PC-3 (cell line): ENCODE measurements around the gene REEP6. TPM values are rescaled to one million over a fixed set of nuclear protein-coding genes. Genes with fewer than 3 reads are reported as not detected.

Source experiments
- ATAC-seq: fragments of 200-7000 bp; cut with Tn5 transposase; 2 replicates; pipeline ENCODE4 v1.9.1; 2020; ENCODE audit warnings: mild to moderate bottlenecking, moderate library complexity
- BruUV-seq: library from RNA; stranded (reverse); fragments of 400-500 nt; replicated peaks from 2 replicates; lab custom pipeline; 2021; lab: Mats Ljungman, UMichigan
- CTCF ChIA-PET: fragments of 300-600 bp; sonication (Branson Sonifier 250); formaldehyde crosslinking; loops from one replicate; lab custom pipeline; 2022; ENCODE audit warnings: antibody characterized with exemption; lab: Charles Lee
- POLR2A ChIA-PET: fragments of 300-600 bp; sonication (Branson Sonifier 250); formaldehyde crosslinking; loops from one replicate; lab custom pipeline; 2022; ENCODE audit warnings: antibody characterized with exemption; ENCODE audit not compliant: unreplicated experiment; lab: Charles Lee
- DNase-seq: peaks from one replicate; pipeline ENCODE4 v3.0.0-alpha.2; 2015
- H2AFZ ChIP-seq: fragments of 300-600 bp; sonication (generic); 2 replicates; pipeline ENCODE4 v1.6.0; 2016; ENCODE audit warnings: antibody characterized with exemption, low read length
- H3F3A ChIP-seq: fragments of 300-600 bp; sonication (generic); one replicate; pipeline ENCODE4 v1.6.0; 2017; ENCODE audit warnings: antibody characterized with exemption, low read length, control low read depth, mild to moderate bottlenecking; ENCODE audit not compliant: unreplicated experiment
- H3K27ac ChIP-seq: fragments of 300-600 bp; sonication (generic); 2 replicates; pipeline ENCODE4 v1.5.1; 2016; ENCODE audit warnings: mild to moderate bottlenecking, low read length
- H3K27me3 ChIP-seq: fragments of 300-600 bp; sonication (generic); 2 replicates; pipeline ENCODE4 v1.6.1; 2016; ENCODE audit warnings: low read length, mixed read lengths
- H3K36me3 ChIP-seq: fragments of 300-600 bp; sonication (generic); 2 replicates; pipeline ENCODE4 v1.6.1; 2016; ENCODE audit warnings: low read depth, mixed run types, low read length, mixed read lengths
- H3K4me1 ChIP-seq: fragments of 300-600 bp; sonication (generic); 2 replicates; pipeline ENCODE4 v1.5.1; 2016; ENCODE audit warnings: low read length; ENCODE audit not compliant: insufficient read depth
- H3K4me2 ChIP-seq: fragments of 300-600 bp; sonication (generic); 2 replicates; pipeline ENCODE4 v1.6.0; 2016; ENCODE audit warnings: low read length
- H3K4me3 ChIP-seq: fragments of 300-600 bp; sonication (generic); 2 replicates; pipeline ENCODE4 v1.5.1; 2016; ENCODE audit warnings: mild to moderate bottlenecking, low read length, mixed read lengths
- H3K79me2 ChIP-seq: fragments of 300-600 bp; sonication (generic); 2 replicates; pipeline ENCODE4 v1.6.1; 2017; ENCODE audit warnings: low read length, mixed read lengths
- H3K9ac ChIP-seq: fragments of 300-600 bp; sonication (generic); 2 replicates; pipeline ENCODE4 v1.6.0; 2016; ENCODE audit warnings: mild to moderate bottlenecking, low read length
- H3K9me2 ChIP-seq: fragments of 300-600 bp; sonication (generic); replicated peaks from 2 replicates; pipeline ENCODE4 v1.6.1; 2016; ENCODE audit warnings: mixed run types, low read length, mixed read lengths
- H3K9me3 ChIP-seq: fragments of 300-600 bp; sonication (generic); 2 replicates; pipeline ENCODE4 v1.6.1; 2016; ENCODE audit warnings: low read length, mixed read lengths
- H4K20me1 ChIP-seq: fragments of 300-600 bp; sonication (generic); 2 replicates; pipeline ENCODE4 v1.6.1; 2016; ENCODE audit warnings: low read length, mixed read lengths
- EZH2 ChIP-seq: fragments of 300-600 bp; sonication (generic); IDR thresholded peaks from one replicate; pipeline ENCODE4 v1.6.1; 2017; ENCODE audit warnings: antibody characterized with exemption, mild to moderate bottlenecking, low read length; ENCODE audit not compliant: unreplicated experiment
- EZH2phosphoT487 ChIP-seq: fragments of 300-600 bp; sonication (generic); IDR thresholded peaks from 2 replicates; pipeline ENCODE4 v1.6.1; 2018; ENCODE audit warnings: mild to moderate bottlenecking, antibody characterized with exemption, low read length, borderline replicate concordance
- intact Hi-C: fragments of 100-400 bp; cut with micrococcal nuclease; formaldehyde crosslinking; loops from 2 replicates; pipeline ENCODE4 v1.9.0; 2023
- total RNA-seq: library from RNA; depleted of rRNA; stranded (reverse); fragments of >200 nt; gene quantifications from 2 replicates; pipeline ENCODE4 v1.2.3, GENCODE V29; 2014
- TF ChIP-seq, protein P1 (sequence below): fragments of 300-600 bp; sonication (generic); conservative IDR thresholded peaks from 2 replicates; pipeline ENCODE4 v1.5.1; 2017; ENCODE audit warnings: antibody characterized with exemption, low read depth, mild to moderate bottlenecking, low read length

The REEP6 gene
- total RNA-seq, 1 experiment from 2014 or later = 27.2 TPM

- intact Hi-C loops = no loop called here
- no peak overlapping the region for H3K27ac ChIP-seq
- no TSS peak for BruUV-seq
Measured at GRCh38 chr19:1513499-1514294, 22.7 kb downstream of the REEP6 start.

DNA sequence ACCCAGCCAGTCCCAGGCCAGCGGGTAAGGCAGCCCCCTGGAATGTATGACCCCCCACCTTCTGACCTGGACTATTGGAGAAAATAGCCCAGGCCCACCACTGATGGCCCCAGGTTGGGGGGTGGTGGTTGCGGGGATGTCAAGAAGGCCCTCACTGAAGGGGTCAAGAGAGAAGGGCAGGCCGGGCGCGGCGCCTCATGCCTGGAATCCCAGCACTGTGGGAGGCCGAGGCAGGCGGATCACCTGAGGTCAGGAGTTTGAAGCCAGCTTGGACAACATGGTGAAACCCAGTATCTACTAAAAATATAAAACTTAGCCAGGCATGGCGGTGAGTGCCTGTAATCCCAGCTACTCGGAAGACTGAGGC is 23.3 kb downstream of the REEP6 start:
- ChIA-PET CTCF (no interaction called here), POLR2A (no interaction called here)
- no peak overlapping the region for H3K4me3 ChIP-seq
- H3K9me3 ChIP-seq = no peaks in the 10 kb centered on the region
- no peaks in the 10 kb centered on the region for H3K27me3 ChIP-seq
- DNase-seq = no peak
- H3K9ac ChIP-seq = no peak overlapping the region
- no peaks in the 10 kb centered on the region for H3F3A ChIP-seq
- H2AFZ ChIP-seq = no peak overlapping the region
- BruUV-seq = no TSS peak
- H3K4me1 ChIP-seq = 0 out of 2 replicates have a peak, but pooled peaks cover 3% of the 10 kb centered on the region
- H3K4me2 ChIP-seq = no peak overlapping the region
- ATAC-seq = no peak
- intact Hi-C loops = no loop called here
- H3K36me3 ChIP-seq = no peaks in the 10 kb centered on the region
- no peak for TF ChIP-seq EZH2
- TF ChIP-seq EZH2phosphoT487 = no peak
- H4K20me1 ChIP-seq = no peaks in the 10 kb centered on the region
- H3K79me2 ChIP-seq = peaks cover 3% of the 10 kb centered on the region; the same call in 1 of the 2 replicates
- H3K27ac ChIP-seq = no peak overlapping the region
- H3K9me2 ChIP-seq = no peaks in the 10 kb centered on the region

More at GRCh38 chr19:1513499-1514294, 22.7 kb downstream of the REEP6 start:
- Histone ChIP-seq H3K9me3 (no peaks in the 10 kb centered on the region), H3K36me3 (no peaks in the 10 kb centered on the region), H3K9ac (peak overlapping the region; percentile 10; the same call in 1 of the 2 replicates), H4K20me1 (no peaks in the 10 kb centered on the region), H3F3A (no peaks in the 10 kb centered on the region), H3K27me3 (no peaks in the 10 kb centered on the region), H2AFZ (peak overlapping the region; percentile 30; the same call in 1 of the 2 replicates), H3K4me3 (peak overlapping the region; percentile 70), H3K4me1 (0 out of 2 replicates have a peak, but pooled peaks cover 3% of the 10 kb centered on the region), H3K79me2 (peaks cover 3% of the 10 kb centered on the region; the same call in 1 of the 2 replicates), H3K4me2 (peak overlapping the region; percentile 80), H3K9me2 (no peaks in the 10 kb centered on the region)
- DNase-seq = peak; percentile 62
- POLR2A ChIA-PET = no interaction called here
- CTCF ChIA-PET = interaction anchor here (0.6 kb wide), 1 partner anchor 432 kb away, joined by 3 read pairs; no protein-coding TSS in a partner anchor
- ATAC-seq = peak; percentile 68
- TF ChIP-seq EZH2phosphoT487 = no peak
- TF ChIP-seq, protein P1, sequence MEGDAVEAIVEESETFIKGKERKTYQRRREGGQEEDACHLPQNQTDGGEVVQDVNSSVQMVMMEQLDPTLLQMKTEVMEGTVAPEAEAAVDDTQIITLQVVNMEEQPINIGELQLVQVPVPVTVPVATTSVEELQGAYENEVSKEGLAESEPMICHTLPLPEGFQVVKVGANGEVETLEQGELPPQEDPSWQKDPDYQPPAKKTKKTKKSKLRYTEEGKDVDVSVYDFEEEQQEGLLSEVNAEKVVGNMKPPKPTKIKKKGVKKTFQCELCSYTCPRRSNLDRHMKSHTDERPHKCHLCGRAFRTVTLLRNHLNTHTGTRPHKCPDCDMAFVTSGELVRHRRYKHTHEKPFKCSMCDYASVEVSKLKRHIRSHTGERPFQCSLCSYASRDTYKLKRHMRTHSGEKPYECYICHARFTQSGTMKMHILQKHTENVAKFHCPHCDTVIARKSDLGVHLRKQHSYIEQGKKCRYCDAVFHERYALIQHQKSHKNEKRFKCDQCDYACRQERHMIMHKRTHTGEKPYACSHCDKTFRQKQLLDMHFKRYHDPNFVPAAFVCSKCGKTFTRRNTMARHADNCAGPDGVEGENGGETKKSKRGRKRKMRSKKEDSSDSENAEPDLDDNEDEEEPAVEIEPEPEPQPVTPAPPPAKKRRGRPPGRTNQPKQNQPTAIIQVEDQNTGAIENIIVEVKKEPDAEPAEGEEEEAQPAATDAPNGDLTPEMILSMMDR = peak; percentile 76

DNA sequence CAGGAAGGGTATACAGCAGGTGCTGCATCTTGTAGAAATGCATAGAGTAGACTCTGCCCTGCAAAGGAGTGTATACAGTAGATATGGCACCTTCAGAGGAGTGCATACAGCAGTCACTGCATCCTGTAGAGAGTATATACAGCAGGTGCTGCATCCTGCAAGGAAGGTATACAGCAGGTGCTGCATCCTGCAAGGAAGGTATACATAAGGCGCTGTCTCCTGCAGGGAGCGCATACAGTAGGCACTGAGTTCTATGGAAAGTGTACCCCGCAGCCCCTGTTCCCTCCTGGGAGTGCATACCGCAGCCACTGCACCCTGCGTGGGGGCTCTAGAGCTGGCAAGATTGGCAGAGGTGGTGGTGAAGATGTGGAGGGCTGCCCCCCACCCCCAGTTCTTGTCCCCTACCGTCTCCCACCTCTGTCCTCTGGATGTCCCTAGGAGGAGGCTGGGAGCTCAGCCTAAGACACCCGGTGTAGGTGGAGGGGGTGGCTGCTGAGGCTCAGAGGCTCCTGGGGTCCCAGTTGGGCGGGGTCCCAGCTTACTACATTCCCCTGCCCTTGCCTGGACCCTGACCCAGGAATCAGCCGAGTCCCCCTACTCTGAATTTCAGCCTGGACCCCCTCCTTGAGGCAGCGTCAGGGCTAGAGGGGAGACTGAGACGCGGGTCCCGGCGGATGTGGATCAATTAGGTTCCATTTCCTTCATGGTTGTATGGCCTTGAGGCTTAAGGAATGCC is 24.2 kb downstream of the REEP6 start:
- no peaks in the 10 kb centered on the region for H3K36me3 ChIP-seq
- intact Hi-C loops = no loop called here
- peaks cover 3% of the 10 kb centered on the region; the same call in 1 of the 2 replicates for H3K79me2 ChIP-seq
- H3K27me3 ChIP-seq = no peaks in the 10 kb centered on the region
- no peak overlapping the region for H2AFZ ChIP-seq
- H3K27ac ChIP-seq = no peak overlapping the region
- H3K4me2 ChIP-seq = no peak overlapping the region
- DNase-seq = no peak
- no peaks in the 10 kb centered on the region for H3K9me2 ChIP-seq
- no TSS peak for BruUV-seq
- no peaks in the 10 kb centered on the region for H3K9me3 ChIP-seq
- TF ChIP-seq, protein P1 = no peak
- TF ChIP-seq EZH2phosphoT487 (no peak), EZH2 (no peak)
- ChIA-PET CTCF (no interaction called here), POLR2A (no interaction called here)
- H3F3A ChIP-seq = no peaks in the 10 kb centered on the region
- 0 out of 2 replicates have a peak, but pooled peaks cover 3% of the 10 kb centered on the region for H3K4me1 ChIP-seq
- H3K9ac ChIP-seq = no peak overlapping the region
- no peak overlapping the region for H3K4me3 ChIP-seq
- no peak for ATAC-seq
- H4K20me1 ChIP-seq = no peaks in the 10 kb centered on the region
